Hepatocyte (in vitro differentiated cells): ENCODE data around the gene SH3TC1.

Experiments
- EZH2phosphoT487 ChIP-seq: fragments of 200-600 bp; sonication (generic); IDR thresholded peaks from one replicate; pipeline ENCODE4 v1.6.1; 2018; ENCODE audit warnings: antibody characterized with exemption, mild to moderate bottlenecking, low read depth, moderate library complexity; ENCODE audit not compliant: unreplicated experiment, severe bottlenecking
- TF ChIP-seq, protein P1 (sequence below): fragments of 200-600 bp; sonication (generic); IDR thresholded peaks from 2 replicates; pipeline ENCODE4 v1.5.1; 2016; ENCODE audit warnings: antibody characterized with exemption, mild to moderate bottlenecking; ENCODE audit not compliant: poor library complexity

DNA sequence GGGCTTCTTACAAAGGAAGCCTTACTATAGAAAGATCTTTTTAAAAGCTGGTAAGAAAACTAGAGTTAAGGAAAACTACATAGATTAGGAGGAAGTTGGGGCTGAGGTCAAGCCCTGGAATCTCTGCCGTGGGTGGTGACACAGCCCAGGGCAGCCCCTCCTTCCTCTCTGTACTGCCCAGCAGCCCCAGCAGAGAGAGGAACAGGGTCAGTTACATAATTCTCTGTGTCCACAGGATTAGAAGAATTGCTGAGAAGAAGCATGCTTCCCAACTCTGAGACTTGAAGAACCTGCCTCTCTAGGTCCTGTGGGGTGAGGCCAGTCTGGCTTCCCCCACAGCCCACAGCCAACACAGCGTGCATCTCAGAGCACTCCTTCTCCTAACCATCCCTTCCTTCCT is 31.3 kb upstream of the SH3TC1 start:
- TF ChIP-seq, protein P1, sequence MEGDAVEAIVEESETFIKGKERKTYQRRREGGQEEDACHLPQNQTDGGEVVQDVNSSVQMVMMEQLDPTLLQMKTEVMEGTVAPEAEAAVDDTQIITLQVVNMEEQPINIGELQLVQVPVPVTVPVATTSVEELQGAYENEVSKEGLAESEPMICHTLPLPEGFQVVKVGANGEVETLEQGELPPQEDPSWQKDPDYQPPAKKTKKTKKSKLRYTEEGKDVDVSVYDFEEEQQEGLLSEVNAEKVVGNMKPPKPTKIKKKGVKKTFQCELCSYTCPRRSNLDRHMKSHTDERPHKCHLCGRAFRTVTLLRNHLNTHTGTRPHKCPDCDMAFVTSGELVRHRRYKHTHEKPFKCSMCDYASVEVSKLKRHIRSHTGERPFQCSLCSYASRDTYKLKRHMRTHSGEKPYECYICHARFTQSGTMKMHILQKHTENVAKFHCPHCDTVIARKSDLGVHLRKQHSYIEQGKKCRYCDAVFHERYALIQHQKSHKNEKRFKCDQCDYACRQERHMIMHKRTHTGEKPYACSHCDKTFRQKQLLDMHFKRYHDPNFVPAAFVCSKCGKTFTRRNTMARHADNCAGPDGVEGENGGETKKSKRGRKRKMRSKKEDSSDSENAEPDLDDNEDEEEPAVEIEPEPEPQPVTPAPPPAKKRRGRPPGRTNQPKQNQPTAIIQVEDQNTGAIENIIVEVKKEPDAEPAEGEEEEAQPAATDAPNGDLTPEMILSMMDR = no peak
- TF ChIP-seq EZH2phosphoT487 = no peak
